Measurements from ENCODE around the gene NHEJ1. TPM values are rescaled to one million over a fixed set of nuclear protein-coding genes. Genes with fewer than 3 reads are reported as not detected.
A peak's percentile ranks its signal among the peaks of the same experiment; 100 is the strongest.

The NHEJ1 gene
- total RNA-seq, 2 donors from 2014 or later, result 8.9 to 9.3 TPM

GRCh38 chr2:219184121-219184520 is 23.5 kb upstream of the NHEJ1 start:
- ATAC-seq, result no peak
- intact Hi-C loops (cut with DNase I), result no loop called here
- H3K4me1 ChIP-seq, result peaks cover 9% of the 10 kb centered on the region
- TF ChIP-seq CTCF (IDR thresholded peaks at IDR 0.05) (no peak), POLR2A (IDR thresholded peaks at IDR 0.05) (no peak)
- no peak overlapping the region for H3K27ac ChIP-seq
- no peak overlapping the region for H3K4me3 ChIP-seq
- peaks cover 0 to 21% of the 10 kb centered on the region in 2 donors for H3K36me3 ChIP-seq (replicated peaks in 1 of 2; ENCODE audit: insufficient read depth in 1 of 2, low read depth in 2 of 2)
- no peaks in the 10 kb centered on the region for H3K9me3 ChIP-seq
- peak in 1 of 4 donors; percentile 1 for DNase-seq
- WGBS, 2 donors, result 100% methylated on average over 2 of the region's 2 CpGs
- H3K27me3 ChIP-seq, result no peaks in the 10 kb centered on the region

- Histone ChIP-seq H3K27ac (no peak overlapping the region), H3K36me3 (replicated peaks in 1 of 2; ENCODE audit: insufficient read depth in 1 of 2, low read depth in 2 of 2) (peaks cover 0 to 21% of the 10 kb centered on the region in 2 donors), H3K4me1 (peaks cover 15% of the 10 kb centered on the region), H3K27me3 (no peaks in the 10 kb centered on the region), H3K9me3 (no peaks in the 10 kb centered on the region), H3K4me3 (no peak overlapping the region)
- intact Hi-C loops (cut with DNase I), result no loop called here
- no peak for TF ChIP-seq POLR2A (IDR thresholded peaks at IDR 0.05)
- no peak for TF ChIP-seq CTCF (IDR thresholded peaks at IDR 0.05)
- no peak for ATAC-seq
- DNase-seq, result peak in 1 of 4 donors; percentile 6
- WGBS, 2 donors, result 85 to 88% methylated on average over 6 of the region's 6 CpGs
Observed at GRCh38 chr2:219183151-219183772, 22.6 kb upstream of the NHEJ1 start.

DNA sequence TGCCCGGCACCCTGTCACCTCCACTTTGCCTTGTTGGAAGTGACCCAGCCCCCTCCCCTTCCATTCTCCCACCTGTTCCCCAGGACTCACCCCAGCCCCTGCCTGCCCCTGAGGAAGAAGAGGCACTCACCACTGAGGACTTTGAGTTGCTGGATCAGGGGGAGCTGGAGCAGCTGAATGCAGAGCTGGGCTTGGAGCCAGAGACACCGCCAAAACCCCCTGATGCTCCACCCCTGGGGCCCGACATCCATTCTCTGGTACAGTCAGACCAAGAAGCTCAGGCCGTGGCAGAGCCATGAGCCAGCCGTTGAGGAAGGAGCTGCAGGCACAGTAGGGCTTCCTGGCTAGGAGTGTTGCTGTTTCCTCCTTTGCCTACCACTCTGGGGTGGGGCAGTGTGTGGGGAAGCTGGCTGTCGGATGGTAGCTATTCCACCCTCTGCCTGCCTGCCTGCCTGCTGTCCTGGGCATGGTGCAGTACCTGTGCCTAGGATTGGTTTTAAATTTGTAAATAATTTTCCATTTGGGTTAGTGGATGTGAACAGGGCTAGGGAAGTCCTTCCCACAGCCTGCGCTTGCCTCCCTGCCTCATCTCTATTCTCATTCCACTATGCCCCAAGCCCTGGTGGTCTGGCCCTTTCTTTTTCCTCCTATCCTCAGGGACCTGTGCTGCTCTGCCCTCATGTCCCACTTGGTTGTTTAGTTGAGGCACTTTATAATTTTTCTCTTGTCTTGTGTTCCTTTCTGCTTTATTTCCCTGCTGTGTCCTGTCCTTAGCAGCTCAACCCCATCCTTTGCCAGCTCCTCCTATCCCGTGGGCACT is 21.9 kb upstream of the NHEJ1 start:
- intact Hi-C loops (cut with DNase I), result no loop called here
- no peak for TF ChIP-seq CTCF (IDR thresholded peaks at IDR 0.05)
- no peak for TF ChIP-seq POLR2A (IDR thresholded peaks at IDR 0.05)
- Histone ChIP-seq H3K9me3 (no peaks in the 10 kb centered on the region), H3K4me1 (peaks cover 15% of the 10 kb centered on the region), H3K27me3 (no peaks in the 10 kb centered on the region), H3K36me3 (replicated peaks in 1 of 2; ENCODE audit: insufficient read depth in 1 of 2, low read depth in 2 of 2) (peaks cover 0 to 21% of the 10 kb centered on the region in 2 donors), H3K27ac (no peak overlapping the region), H3K4me3 (no peak overlapping the region)
- peak in 1 of 4 donors; percentile 9 for DNase-seq
- ATAC-seq, result no peak
- 69 to 81% methylated on average over 8 of the region's 8 CpGs for WGBS, 2 donors

DNA sequence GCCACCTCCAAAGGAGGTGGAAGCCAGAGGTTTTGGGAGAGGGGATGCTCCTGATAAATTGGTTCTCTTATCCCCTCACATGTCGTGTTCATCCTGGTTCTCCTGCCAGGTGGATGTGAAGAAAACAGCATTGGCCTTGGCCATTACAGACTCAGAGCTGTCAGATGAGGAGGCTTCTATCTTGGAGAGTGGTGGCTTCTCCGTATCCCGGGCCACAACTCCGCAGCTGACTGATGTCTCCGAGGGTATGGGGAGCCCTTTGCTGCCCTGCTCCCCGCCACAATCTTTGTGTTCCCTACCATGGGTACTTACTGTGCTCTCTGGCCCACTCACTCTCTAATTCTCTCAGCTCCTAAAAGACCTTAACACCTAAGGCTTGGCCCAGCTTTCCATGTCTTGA is 20.9 kb upstream of the NHEJ1 start:
- TF ChIP-seq CTCF (IDR thresholded peaks at IDR 0.05), result no peak
- TF ChIP-seq POLR2A (IDR thresholded peaks at IDR 0.05), result no peak
- Histone ChIP-seq H3K4me3 (no peak overlapping the region), H3K27me3 (no peaks in the 10 kb centered on the region), H3K9me3 (no peaks in the 10 kb centered on the region), H3K4me1 (peaks cover 15% of the 10 kb centered on the region), H3K36me3 (replicated peaks in 1 of 2; ENCODE audit: insufficient read depth in 1 of 2, low read depth in 2 of 2) (peaks cover 0 to 21% of the 10 kb centered on the region in 2 donors), H3K27ac (no peak overlapping the region)
- DNase-seq, result peak in 1 of 4 donors; percentile 5
- no peak for ATAC-seq
- intact Hi-C loops (cut with DNase I), result no loop called here
- WGBS, 2 donors, result 80 to 93% methylated on average over 6 of the region's 6 CpGs

Measured in body of pancreas (tissue), 4 donors.